ENCODE results near the gene SWI5. TPM values are rescaled to one million over a fixed set of nuclear protein-coding genes. Genes with fewer than 3 reads are reported as not detected.

Gene SWI5
- total and polyA plus RNA-seq, 4 donors: 14.1 to 41.2 (median 25.1) TPM

GRCh38 chr9:128292009-128292408, 15.9 kb downstream of the SWI5 start:
- Histone ChIP-seq H3K4me1 (ENCODE audit: control insufficient read depth, insufficient read depth, low read length) (peaks cover 5% of the 10 kb centered on the region), H3K9me3 (ENCODE audit: control insufficient read depth, insufficient read depth, low read length) (no peaks in the 10 kb centered on the region), H3K27me3 (ENCODE audit: control insufficient read depth, insufficient read depth, low read length) (no peaks in the 10 kb centered on the region), H3K27ac (ENCODE audit: low read depth, low read length) (no peak overlapping the region), H3K4me3 (ENCODE audit: low read depth, low read length) (no peak overlapping the region), H3K36me3 (ENCODE audit: control insufficient read depth, insufficient read depth, low read length) (peaks cover 20% of the 10 kb centered on the region)
- no CpG with 5 or more reads among the region's 3 CpGs for whole genome bisulfite sequencing (ENCODE audit: insufficient coverage)
- DNase-seq (ENCODE audit: low read depth in 4 of 6, low spot score in 6 of 6): no peak

GRCh38 chr9:128293091-128293490, 17.0 kb downstream of the SWI5 start:
- H3K27ac ChIP-seq (ENCODE audit: low read depth, low read length): no peak overlapping the region
- DNase-seq (ENCODE audit: low read depth in 4 of 6, low spot score in 6 of 6): no peak
- no peaks in the 10 kb centered on the region for H3K9me3 ChIP-seq (ENCODE audit: control insufficient read depth, insufficient read depth, low read length)
- H3K36me3 ChIP-seq (ENCODE audit: control insufficient read depth, insufficient read depth, low read length): peaks cover 16% of the 10 kb centered on the region
- WGBS (ENCODE audit: insufficient coverage): 100% methylated on average over 2 of the region's 4 CpGs
- no peak overlapping the region for H3K4me3 ChIP-seq (ENCODE audit: low read depth, low read length)
- no peaks in the 10 kb centered on the region for H3K27me3 ChIP-seq (ENCODE audit: control insufficient read depth, insufficient read depth, low read length)
- H3K4me1 ChIP-seq (ENCODE audit: control insufficient read depth, insufficient read depth, low read length): peaks cover 5% of the 10 kb centered on the region

GRCh38 chr9:128294142-128294541, 18.1 kb downstream of the SWI5 start:
- Histone ChIP-seq H3K9me3 (ENCODE audit: control insufficient read depth, insufficient read depth, low read length) (no peaks in the 10 kb centered on the region), H3K27me3 (ENCODE audit: control insufficient read depth, insufficient read depth, low read length) (no peaks in the 10 kb centered on the region), H3K36me3 (ENCODE audit: control insufficient read depth, insufficient read depth, low read length) (peaks cover 5% of the 10 kb centered on the region), H3K27ac (ENCODE audit: low read depth, low read length) (no peak overlapping the region), H3K4me1 (ENCODE audit: control insufficient read depth, insufficient read depth, low read length) (peaks cover 5% of the 10 kb centered on the region), H3K4me3 (ENCODE audit: low read depth, low read length) (no peak overlapping the region)
- WGBS (ENCODE audit: insufficient coverage): 89% methylated on average over 2 of the region's 4 CpGs
- no peak for DNase-seq (ENCODE audit: low read depth in 4 of 6, low spot score in 6 of 6)

GRCh38 chr9:128296340-128297220, 20.5 kb downstream of the SWI5 start:
- WGBS (ENCODE audit: insufficient coverage): over 99% methylated on average over 10 of the region's 16 CpGs
- peaks cover 5% of the 10 kb centered on the region for H3K4me1 ChIP-seq (ENCODE audit: control insufficient read depth, insufficient read depth, low read length)
- H3K27ac ChIP-seq (ENCODE audit: low read depth, low read length): no peak overlapping the region

GRCh38 chr9:128297221-128297773, 21.2 kb downstream of the SWI5 start:
- H3K27me3 ChIP-seq (ENCODE audit: control insufficient read depth, insufficient read depth, low read length): no peaks in the 10 kb centered on the region
- H3K4me1 ChIP-seq (ENCODE audit: control insufficient read depth, insufficient read depth, low read length): peaks cover 5% of the 10 kb centered on the region
- H3K36me3 ChIP-seq (ENCODE audit: control insufficient read depth, insufficient read depth, low read length): peaks cover 4% of the 10 kb centered on the region
- WGBS (ENCODE audit: insufficient coverage): 93% methylated on average over 2 of the region's 2 CpGs
- no peak for DNase-seq (ENCODE audit: low read depth in 4 of 6, low spot score in 6 of 6)
- no peak overlapping the region for H3K27ac ChIP-seq (ENCODE audit: low read depth, low read length)
- no peaks in the 10 kb centered on the region for H3K9me3 ChIP-seq (ENCODE audit: control insufficient read depth, insufficient read depth, low read length)
- no peak overlapping the region for H3K4me3 ChIP-seq (ENCODE audit: low read depth, low read length)

More at GRCh38 chr9:128296340-128297220, 20.5 kb downstream of the SWI5 start:
- Histone ChIP-seq H3K27me3 (ENCODE audit: control insufficient read depth, insufficient read depth, low read length) (no peaks in the 10 kb centered on the region), H3K36me3 (ENCODE audit: control insufficient read depth, insufficient read depth, low read length) (peaks cover 4% of the 10 kb centered on the region), H3K9me3 (ENCODE audit: control insufficient read depth, insufficient read depth, low read length) (no peaks in the 10 kb centered on the region), H3K4me3 (ENCODE audit: low read depth, low read length) (no peak overlapping the region)
- DNase-seq (ENCODE audit: low read depth in 4 of 6, low spot score in 6 of 6): no peak

- 87% methylated on average over 10 of the region's 20 CpGs for WGBS (ENCODE audit: insufficient coverage)
- H3K27ac ChIP-seq (ENCODE audit: low read depth, low read length): no peak overlapping the region
- no peaks in the 10 kb centered on the region for H3K9me3 ChIP-seq (ENCODE audit: control insufficient read depth, insufficient read depth, low read length)
- peaks cover 5% of the 10 kb centered on the region for H3K4me1 ChIP-seq (ENCODE audit: control insufficient read depth, insufficient read depth, low read length)
- H3K27me3 ChIP-seq (ENCODE audit: control insufficient read depth, insufficient read depth, low read length): no peaks in the 10 kb centered on the region
- DNase-seq (ENCODE audit: low read depth in 4 of 6, low spot score in 6 of 6): no peak
- no peak overlapping the region for H3K4me3 ChIP-seq (ENCODE audit: low read depth, low read length)
- peaks cover under 1% of the 10 kb centered on the region for H3K36me3 ChIP-seq (ENCODE audit: control insufficient read depth, insufficient read depth, low read length)
Observed at GRCh38 chr9:128298535-128299482, 22.7 kb downstream of the SWI5 start.

GRCh38 chr9:128304136-128304970, 28.3 kb downstream of the SWI5 start:
- DNase-seq (ENCODE audit: low read depth in 4 of 6, low spot score in 6 of 6): no peak
- no peak overlapping the region for H3K4me3 ChIP-seq (ENCODE audit: low read depth, low read length)
- H3K27me3 ChIP-seq (ENCODE audit: control insufficient read depth, insufficient read depth, low read length): no peaks in the 10 kb centered on the region
- H3K36me3 ChIP-seq (ENCODE audit: control insufficient read depth, insufficient read depth, low read length): peaks cover 34% of the 10 kb centered on the region
- H3K4me1 ChIP-seq (ENCODE audit: control insufficient read depth, insufficient read depth, low read length): no peaks in the 10 kb centered on the region
- H3K9me3 ChIP-seq (ENCODE audit: control insufficient read depth, insufficient read depth, low read length): no peaks in the 10 kb centered on the region
- no peak overlapping the region for H3K27ac ChIP-seq (ENCODE audit: low read depth, low read length)
- WGBS (ENCODE audit: insufficient coverage): 82% methylated on average over 4 of the region's 9 CpGs

- Histone ChIP-seq H3K4me3 (ENCODE audit: low read depth, low read length) (no peak overlapping the region), H3K27me3 (ENCODE audit: control insufficient read depth, insufficient read depth, low read length) (no peaks in the 10 kb centered on the region), H3K27ac (ENCODE audit: low read depth, low read length) (no peak overlapping the region), H3K9me3 (ENCODE audit: control insufficient read depth, insufficient read depth, low read length) (no peaks in the 10 kb centered on the region), H3K36me3 (ENCODE audit: control insufficient read depth, insufficient read depth, low read length) (peaks cover 40% of the 10 kb centered on the region), H3K4me1 (ENCODE audit: control insufficient read depth, insufficient read depth, low read length) (no peaks in the 10 kb centered on the region)
- no CpG with 5 or more reads among the region's 5 CpGs for WGBS (ENCODE audit: insufficient coverage)
- no peak for DNase-seq (ENCODE audit: low read depth in 4 of 6, low spot score in 6 of 6)
Observed at GRCh38 chr9:128304971-128305288, 28.9 kb downstream of the SWI5 start.

GRCh38 chr9:128309551-128309950, 33.5 kb downstream of the SWI5 start:
- Histone ChIP-seq H3K4me1 (ENCODE audit: control insufficient read depth, insufficient read depth, low read length) (peaks cover 10% of the 10 kb centered on the region), H3K27me3 (ENCODE audit: control insufficient read depth, insufficient read depth, low read length) (no peaks in the 10 kb centered on the region), H3K36me3 (ENCODE audit: control insufficient read depth, insufficient read depth, low read length) (peaks cover 74% of the 10 kb centered on the region), H3K27ac (ENCODE audit: low read depth, low read length) (no peak overlapping the region), H3K4me3 (ENCODE audit: low read depth, low read length) (no peak overlapping the region), H3K9me3 (ENCODE audit: control insufficient read depth, insufficient read depth, low read length) (no peaks in the 10 kb centered on the region)
- WGBS (ENCODE audit: insufficient coverage): 95% methylated on average over 16 of the region's 16 CpGs
- DNase-seq (ENCODE audit: low read depth in 4 of 6, low spot score in 6 of 6): no peak
